A549 (cell line): Measurements from ENCODE around the gene FOXA1.

Experiments used
- JUNB ChIP-seq: fragments of >200 bp; sonication (Bioruptor Twin); formaldehyde crosslinking; IDR thresholded peaks from 2 replicates; pipeline ENCODE4 v1.6.1; 2016
- POLR2A ChIP-seq: IDR thresholded peaks from 2 replicates; pipeline ENCODE4 v1.6.1; 2012; ENCODE audit warnings: mild to moderate bottlenecking, low read length
- ZNF302 ChIP-seq: fragments of 250-450 bp; sonication (Bioruptor Pico); IDR thresholded peaks from 2 replicates; pipeline ENCODE4 v1.9.0; 2021; ENCODE audit warnings: inconsistent platforms, mild to moderate bottlenecking, moderate library complexity
- TF ChIP-seq, protein P1 (sequence below): fragments of 200-600 bp; sonication (generic); IDR thresholded peaks from 2 replicates; pipeline ENCODE4 v1.6.1; 2016; ENCODE audit warnings: antibody characterized with exemption, mild to moderate bottlenecking, moderate library complexity
- TF ChIP-seq, protein P2 (sequence below): fragments of >200 bp; sonication (Bioruptor Twin); formaldehyde crosslinking; IDR thresholded peaks from 3 replicates; pipeline ENCODE4 v1.5.1; 2016
- TF ChIP-seq, protein P3 (sequence below): fragments of >200 bp; sonication (Bioruptor Twin); formaldehyde crosslinking; IDR thresholded peaks from 3 replicates; pipeline ENCODE4 v1.6.1; 2016
- TF ChIP-seq, protein P4 (sequence below): IDR thresholded peaks from 2 replicates; pipeline ENCODE4 v1.6.1; 2012

DNA sequence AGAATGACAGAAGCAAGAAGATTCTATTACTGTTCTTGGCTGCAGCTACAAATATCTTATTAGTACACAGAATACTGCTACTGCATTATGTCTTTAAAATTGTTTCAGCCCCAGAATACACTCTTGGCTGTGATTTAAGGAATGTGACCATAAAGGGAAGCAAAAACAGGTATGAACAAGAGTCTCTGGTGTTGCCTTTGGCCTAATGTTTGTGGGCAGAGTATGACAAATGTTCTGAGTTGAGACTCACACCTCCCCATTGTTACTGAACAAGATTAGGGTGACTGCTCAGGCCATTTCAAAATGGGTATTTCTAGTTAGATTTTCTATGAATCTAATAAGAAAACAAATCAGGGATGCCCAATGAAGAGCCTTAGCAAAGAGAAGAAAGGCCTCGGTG is 28.9 kb upstream of the FOXA1 start:
- TF ChIP-seq, protein P1, sequence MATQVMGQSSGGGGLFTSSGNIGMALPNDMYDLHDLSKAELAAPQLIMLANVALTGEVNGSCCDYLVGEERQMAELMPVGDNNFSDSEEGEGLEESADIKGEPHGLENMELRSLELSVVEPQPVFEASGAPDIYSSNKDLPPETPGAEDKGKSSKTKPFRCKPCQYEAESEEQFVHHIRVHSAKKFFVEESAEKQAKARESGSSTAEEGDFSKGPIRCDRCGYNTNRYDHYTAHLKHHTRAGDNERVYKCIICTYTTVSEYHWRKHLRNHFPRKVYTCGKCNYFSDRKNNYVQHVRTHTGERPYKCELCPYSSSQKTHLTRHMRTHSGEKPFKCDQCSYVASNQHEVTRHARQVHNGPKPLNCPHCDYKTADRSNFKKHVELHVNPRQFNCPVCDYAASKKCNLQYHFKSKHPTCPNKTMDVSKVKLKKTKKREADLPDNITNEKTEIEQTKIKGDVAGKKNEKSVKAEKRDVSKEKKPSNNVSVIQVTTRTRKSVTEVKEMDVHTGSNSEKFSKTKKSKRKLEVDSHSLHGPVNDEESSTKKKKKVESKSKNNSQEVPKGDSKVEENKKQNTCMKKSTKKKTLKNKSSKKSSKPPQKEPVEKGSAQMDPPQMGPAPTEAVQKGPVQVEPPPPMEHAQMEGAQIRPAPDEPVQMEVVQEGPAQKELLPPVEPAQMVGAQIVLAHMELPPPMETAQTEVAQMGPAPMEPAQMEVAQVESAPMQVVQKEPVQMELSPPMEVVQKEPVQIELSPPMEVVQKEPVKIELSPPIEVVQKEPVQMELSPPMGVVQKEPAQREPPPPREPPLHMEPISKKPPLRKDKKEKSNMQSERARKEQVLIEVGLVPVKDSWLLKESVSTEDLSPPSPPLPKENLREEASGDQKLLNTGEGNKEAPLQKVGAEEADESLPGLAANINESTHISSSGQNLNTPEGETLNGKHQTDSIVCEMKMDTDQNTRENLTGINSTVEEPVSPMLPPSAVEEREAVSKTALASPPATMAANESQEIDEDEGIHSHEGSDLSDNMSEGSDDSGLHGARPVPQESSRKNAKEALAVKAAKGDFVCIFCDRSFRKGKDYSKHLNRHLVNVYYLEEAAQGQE = no peak
- TF ChIP-seq JUNB (no peak), ZNF302 (CRISPR knock-in tag) (no peak), POLR2A (no peak)
- TF ChIP-seq, protein P2, sequence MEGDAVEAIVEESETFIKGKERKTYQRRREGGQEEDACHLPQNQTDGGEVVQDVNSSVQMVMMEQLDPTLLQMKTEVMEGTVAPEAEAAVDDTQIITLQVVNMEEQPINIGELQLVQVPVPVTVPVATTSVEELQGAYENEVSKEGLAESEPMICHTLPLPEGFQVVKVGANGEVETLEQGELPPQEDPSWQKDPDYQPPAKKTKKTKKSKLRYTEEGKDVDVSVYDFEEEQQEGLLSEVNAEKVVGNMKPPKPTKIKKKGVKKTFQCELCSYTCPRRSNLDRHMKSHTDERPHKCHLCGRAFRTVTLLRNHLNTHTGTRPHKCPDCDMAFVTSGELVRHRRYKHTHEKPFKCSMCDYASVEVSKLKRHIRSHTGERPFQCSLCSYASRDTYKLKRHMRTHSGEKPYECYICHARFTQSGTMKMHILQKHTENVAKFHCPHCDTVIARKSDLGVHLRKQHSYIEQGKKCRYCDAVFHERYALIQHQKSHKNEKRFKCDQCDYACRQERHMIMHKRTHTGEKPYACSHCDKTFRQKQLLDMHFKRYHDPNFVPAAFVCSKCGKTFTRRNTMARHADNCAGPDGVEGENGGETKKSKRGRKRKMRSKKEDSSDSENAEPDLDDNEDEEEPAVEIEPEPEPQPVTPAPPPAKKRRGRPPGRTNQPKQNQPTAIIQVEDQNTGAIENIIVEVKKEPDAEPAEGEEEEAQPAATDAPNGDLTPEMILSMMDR = no peak
- TF ChIP-seq, protein P3, sequence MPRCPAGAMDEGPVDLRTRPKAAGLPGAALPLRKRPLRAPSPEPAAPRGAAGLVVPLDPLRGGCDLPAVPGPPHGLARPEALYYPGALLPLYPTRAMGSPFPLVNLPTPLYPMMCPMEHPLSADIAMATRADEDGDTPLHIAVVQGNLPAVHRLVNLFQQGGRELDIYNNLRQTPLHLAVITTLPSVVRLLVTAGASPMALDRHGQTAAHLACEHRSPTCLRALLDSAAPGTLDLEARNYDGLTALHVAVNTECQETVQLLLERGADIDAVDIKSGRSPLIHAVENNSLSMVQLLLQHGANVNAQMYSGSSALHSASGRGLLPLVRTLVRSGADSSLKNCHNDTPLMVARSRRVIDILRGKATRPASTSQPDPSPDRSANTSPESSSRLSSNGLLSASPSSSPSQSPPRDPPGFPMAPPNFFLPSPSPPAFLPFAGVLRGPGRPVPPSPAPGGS = no peak
- TF ChIP-seq, protein P4, sequence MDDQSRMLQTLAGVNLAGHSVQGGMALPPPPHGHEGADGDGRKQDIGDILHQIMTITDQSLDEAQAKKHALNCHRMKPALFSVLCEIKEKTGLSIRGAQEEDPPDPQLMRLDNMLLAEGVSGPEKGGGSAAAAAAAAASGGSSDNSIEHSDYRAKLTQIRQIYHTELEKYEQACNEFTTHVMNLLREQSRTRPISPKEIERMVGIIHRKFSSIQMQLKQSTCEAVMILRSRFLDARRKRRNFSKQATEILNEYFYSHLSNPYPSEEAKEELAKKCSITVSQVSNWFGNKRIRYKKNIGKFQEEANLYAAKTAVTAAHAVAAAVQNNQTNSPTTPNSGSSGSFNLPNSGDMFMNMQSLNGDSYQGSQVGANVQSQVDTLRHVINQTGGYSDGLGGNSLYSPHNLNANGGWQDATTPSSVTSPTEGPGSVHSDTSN = no peak
